ENCODE results near the gene KIF27.
"Not testable (repeated sequence)": the region's sequence is repeated elsewhere in the genome, so short reads cannot be mapped to it uniquely, and the experiment has no call there.

The KIF27 gene

GRCh38 chr9:83920927-83921707, at the start of gene KIF27:
KIF27 (minus strand) TSS chr9:83921432; CDS start chr9:83915591, 5,841 bp downstream.
- peak; percentile 97 for DNase-seq

GRCh38 chr9:83969602-83970001, 48.4 kb upstream of the KIF27 start:
- DNase-seq = no peak

- no peak for DNase-seq
These were observed 45.8 kb upstream of the KIF27 start for GRCh38 chr9:83967073-83967472.

GRCh38 chr9:83966209-83966582, 45.0 kb upstream of the KIF27 start:
- DNase-seq = no peak

- peak; percentile 28 for DNase-seq
These were observed 44.3 kb upstream of the KIF27 start for GRCh38 chr9:83965350-83966208.

- DNase-seq = peak; percentile 29
These were observed 43.7 kb upstream of the KIF27 start for GRCh38 chr9:83964973-83965349.

- DNase-seq = peak; percentile 53
These were observed 40.9 kb upstream of the KIF27 start for GRCh38 chr9:83962165-83962564.

GRCh38 chr9:83960991-83961390, 39.8 kb upstream of the KIF27 start:
- DNase-seq = no peak

GRCh38 chr9:83959061-83959460, 37.8 kb upstream of the KIF27 start:
- DNase-seq = peak; percentile 73

GRCh38 chr9:83957248-83957513, 35.9 kb upstream of the KIF27 start:
- DNase-seq = no peak

- peak; percentile 65 for DNase-seq
These were observed 35.4 kb upstream of the KIF27 start for GRCh38 chr9:83956436-83957247.

GRCh38 chr9:83956086-83956435, 34.8 kb upstream of the KIF27 start:
- DNase-seq = no peak

GRCh38 chr9:83948096-83948495, 26.9 kb upstream of the KIF27 start:
- not testable (repeated sequence) for DNase-seq

- no peak for DNase-seq
These were observed 19.5 kb upstream of the KIF27 start for GRCh38 chr9:83940590-83941303.

- DNase-seq = peak; percentile 68
These were observed 16.7 kb upstream of the KIF27 start for GRCh38 chr9:83937861-83938455.

- DNase-seq = no peak
These were observed 15.3 kb upstream of the KIF27 start for GRCh38 chr9:83936523-83936922.

- peak; percentile 80 for DNase-seq
These were observed 14.2 kb upstream of the KIF27 start for GRCh38 chr9:83935276-83935935.

- DNase-seq = peak; percentile 61
These were observed 13.5 kb upstream of the KIF27 start for GRCh38 chr9:83934569-83935275.

- DNase-seq = peak; percentile 58
These were observed 12.6 kb upstream of the KIF27 start for GRCh38 chr9:83933790-83934189.

- no peak for DNase-seq
These were observed 11.6 kb upstream of the KIF27 start for GRCh38 chr9:83932851-83933250.

GRCh38 chr9:83932011-83932410, 10.8 kb upstream of the KIF27 start:
- DNase-seq = no peak
